ENCODE results near the gene SPINK14.

Gene SPINK14

GRCh38 chr5:148191010-148191409, 22.7 kb downstream of the SPINK14 start:
- no peak for TF ChIP-seq CTCF (conservative IDR thresholded peaks at IDR 0.05; ENCODE audit: low read depth, low read length)
- DNase-seq (ENCODE audit: low read depth) = no peak
- no peak overlapping the region for H3K4me3 ChIP-seq (ENCODE audit: low read length)

- no peak for TF ChIP-seq CTCF (conservative IDR thresholded peaks at IDR 0.05; ENCODE audit: low read depth, low read length)
- no peak for DNase-seq (ENCODE audit: low read depth)
- no peak overlapping the region for H3K4me3 ChIP-seq (ENCODE audit: low read length)
Observed at GRCh38 chr5:148193202-148193601, 24.9 kb downstream of the SPINK14 start.

GRCh38 chr5:148201151-148201550, 32.8 kb downstream of the SPINK14 start:
- DNase-seq (ENCODE audit: low read depth) = no peak
- TF ChIP-seq CTCF (conservative IDR thresholded peaks at IDR 0.05; ENCODE audit: low read depth, low read length) = no peak
- H3K4me3 ChIP-seq (ENCODE audit: low read length) = no peak overlapping the region

GRCh38 chr5:148202531-148203203, 34.3 kb downstream of the SPINK14 start, which contains the start of gene SPINK6:
Gene SPINK6 (plus strand): TSS chr5:148203042. CDS start chr5:148203097, 55 bp downstream.
- no peak within 1 kb of the TSS for H3K4me3 ChIP-seq (ENCODE audit: low read length)
- TF ChIP-seq CTCF (conservative IDR thresholded peaks at IDR 0.05; ENCODE audit: low read depth, low read length) = no peak
- no peak for DNase-seq (ENCODE audit: low read depth)

- no peak for DNase-seq (ENCODE audit: low read depth)
- TF ChIP-seq CTCF (conservative IDR thresholded peaks at IDR 0.05; ENCODE audit: low read depth, low read length) = no peak
- H3K4me3 ChIP-seq (ENCODE audit: low read length) = no peak overlapping the region
Observed at GRCh38 chr5:148205044-148205806, 36.9 kb downstream of the SPINK14 start.

GRCh38 chr5:148205865-148206264, 37.5 kb downstream of the SPINK14 start:
- H3K4me3 ChIP-seq (ENCODE audit: low read length) = no peak overlapping the region
- no peak for TF ChIP-seq CTCF (conservative IDR thresholded peaks at IDR 0.05; ENCODE audit: low read depth, low read length)
- DNase-seq (ENCODE audit: low read depth) = no peak

GRCh38 chr5:148206620-148207019, 38.3 kb downstream of the SPINK14 start:
- no peak overlapping the region for H3K4me3 ChIP-seq (ENCODE audit: low read length)
- no peak for TF ChIP-seq CTCF (conservative IDR thresholded peaks at IDR 0.05; ENCODE audit: low read depth, low read length)

More at GRCh38 chr5:148206620-148207019, 38.3 kb downstream of the SPINK14 start:
- DNase-seq (ENCODE audit: low read depth) = no peak

All from retinal pigment epithelial cell (primary cell).